HepG2 (cell line): ENCODE results near the gene PLD6. TPM values are rescaled to one million over a fixed set of nuclear protein-coding genes. Genes with fewer than 3 reads are reported as not detected.

Source experiments
- AGO1 ChIP-seq: fragments of 200-400 bp; formaldehyde crosslinking; IDR thresholded peaks from 2 replicates; pipeline ENCODE4 v1.6.1; 2017; ENCODE audit warnings: mild to moderate bottlenecking, low read depth, low read length, moderate library complexity; ENCODE audit not compliant: poor library complexity, severe bottlenecking
- AGO2 ChIP-seq: fragments of 200-400 bp; formaldehyde crosslinking; optimal IDR thresholded peaks from 2 replicates; pipeline ENCODE3; 2017; ENCODE audit warnings: mild to moderate bottlenecking, low read depth, low read length, moderate library complexity
- ASH2L ChIP-seq: fragments of 300-600, 200-600 bp; sonication (generic); IDR thresholded peaks from 2 replicates; pipeline ENCODE4 v1.7.0; 2017; ENCODE audit warnings: low read depth, mild to moderate bottlenecking, moderate library complexity, mixed read lengths, low read length; ENCODE audit not compliant: insufficient read length
- ATF2 ChIP-seq: sonication (generic); formaldehyde crosslinking; IDR thresholded peaks from 2 replicates; pipeline ENCODE4 v1.4.0; 2020; ENCODE audit warnings: missing genetic modification reagents
- ATF4 ChIP-seq, 2 experiments: fragments of 450-650 bp in 1 of 2; sonication (generic) in 1 of 2; formaldehyde crosslinking; IDR thresholded peaks; 2 replicates each; pipeline versions ENCODE4 v1.5.0 to v1.8.0; 2020 to 2022; ENCODE audit warnings: mild to moderate bottlenecking in 1 of 2, missing genetic modification reagents in 1 of 2
- CCDC6 ChIP-seq: sonication (generic); formaldehyde crosslinking; IDR thresholded peaks from 2 replicates; pipeline ENCODE4 v1.8.1; 2022; ENCODE audit warnings: mild to moderate bottlenecking, missing genetic modification reagents, moderate library complexity
- E2F1 ChIP-seq: sonication (generic); formaldehyde crosslinking; IDR thresholded peaks from 2 replicates; pipeline ENCODE4 v1.5.0; 2020; ENCODE audit warnings: missing genetic modification reagents
- FOXJ3 ChIP-seq: sonication (generic); formaldehyde crosslinking; IDR thresholded peaks from 2 replicates; pipeline ENCODE4 v1.4.0; 2020; ENCODE audit warnings: missing genetic modification reagents, mild to moderate bottlenecking, borderline replicate concordance
- GABPB1 ChIP-seq: IDR thresholded peaks from 2 replicates; pipeline ENCODE4 v1.6.1; 2016; ENCODE audit warnings: mild to moderate bottlenecking, missing genetic modification reagents, moderate library complexity, missing compliant biosample characterization
- HBP1 ChIP-seq: IDR thresholded peaks from 2 replicates; pipeline ENCODE4 v1.6.1; 2016; ENCODE audit warnings: low read depth, control low read depth
- POLR2A ChIP-seq, 2 experiments: IDR thresholded peaks; 2 replicates each; pipeline ENCODE4 v1.6.1; 2011; ENCODE audit warnings: low read depth in 2 of 2, low read length in 2 of 2, mild to moderate bottlenecking in 1 of 2, moderate library complexity in 1 of 2; ENCODE audit not compliant: insufficient read depth in 1 of 2
- REL ChIP-seq: sonication (generic); formaldehyde crosslinking; conservative IDR thresholded peaks from 2 replicates; pipeline ENCODE4 v1.8.0; 2022; ENCODE audit warnings: mild to moderate bottlenecking, missing genetic modification reagents, moderate library complexity
- THAP8 ChIP-seq: sonication (generic); formaldehyde crosslinking; IDR thresholded peaks from 2 replicates; pipeline ENCODE4 v1.5.1; 2020; ENCODE audit warnings: missing genetic modification reagents, mild to moderate bottlenecking, borderline replicate concordance
- WIZ ChIP-seq: sonication (generic); formaldehyde crosslinking; IDR thresholded peaks from 2 replicates; pipeline ENCODE4 v1.5.1; 2020; ENCODE audit warnings: mild to moderate bottlenecking, missing genetic modification reagents
- ZBTB7A ChIP-seq: sonication (generic); formaldehyde crosslinking; IDR thresholded peaks from 2 replicates; pipeline ENCODE4 v1.8.0; 2022; ENCODE audit warnings: mild to moderate bottlenecking, missing genetic modification reagents
- ZFP82 ChIP-seq: sonication (generic); formaldehyde crosslinking; IDR thresholded peaks from 2 replicates; pipeline ENCODE4 v1.5.1; 2020; ENCODE audit warnings: mild to moderate bottlenecking, missing genetic modification reagents, borderline replicate concordance
- ZFX ChIP-seq: sonication (generic); formaldehyde crosslinking; IDR thresholded peaks from 2 replicates; pipeline ENCODE4 v1.4.0; 2020; ENCODE audit warnings: mild to moderate bottlenecking, low read depth, missing genetic modification reagents, moderate library complexity
- ZFY ChIP-seq: sonication (generic); formaldehyde crosslinking; IDR thresholded peaks from 2 replicates; pipeline ENCODE4 v1.4.0; 2020; ENCODE audit warnings: missing genetic modification reagents
- ZMAT3 ChIP-seq: sonication (generic); formaldehyde crosslinking; conservative IDR thresholded peaks from 2 replicates; pipeline ENCODE4 v1.7.0; 2021; ENCODE audit warnings: missing genetic modification reagents
- ZNF552 ChIP-seq: sonication (generic); formaldehyde crosslinking; IDR thresholded peaks from 2 replicates; pipeline ENCODE4 v1.9.0; 2022; ENCODE audit warnings: missing genetic modification reagents, mild to moderate bottlenecking, borderline replicate concordance
- ZNF572 ChIP-seq: sonication (generic); formaldehyde crosslinking; IDR thresholded peaks from 2 replicates; pipeline ENCODE4 v1.5.1; 2020; ENCODE audit warnings: mild to moderate bottlenecking, missing genetic modification reagents
- ZNF670 ChIP-seq: sonication (generic); formaldehyde crosslinking; IDR thresholded peaks from 2 replicates; pipeline ENCODE4 v1.8.0; 2022; ENCODE audit warnings: mild to moderate bottlenecking, missing genetic modification reagents, borderline replicate concordance
- ZNF720 ChIP-seq: sonication (generic); formaldehyde crosslinking; IDR thresholded peaks from 2 replicates; pipeline ENCODE4 v1.4.0; 2020; ENCODE audit warnings: missing genetic modification reagents
- polyA plus RNA-seq, 8 experiments: library from polyadenylated mRNA; depleted of rRNA in 3 of 8; stranded (reverse) in 7 of 8; unstranded in 1 of 8; fragments of >200 nt; fragmentation: Illumina TruSeq in 4 of 8; extraction: Trizol in 4 of 8; gene quantifications; 2 replicates each; pipeline versions ENCODE4 v1.2.1 to v1.2.3, GENCODE V29; 2011 to 2016; ENCODE audit warnings: low read depth in 4 of 8, missing spikeins in 1 of 8, mixed read lengths in 1 of 8; ENCODE audit not compliant: insufficient read depth in 1 of 8
- total RNA-seq, 5 experiments: library from RNA; depleted of rRNA; stranded (reverse); fragments of >200 nt; fragmentation: Illumina TruSeq; extraction: Trizol; gene quantifications; 2 replicates each; pipeline ENCODE4 v1.2.3, GENCODE V29; 2016; ENCODE audit warnings: low read depth in 1 of 5

PLD6 gene
- total and polyA plus RNA-seq, 2 of the 13 experiments (the other 11 are each of a cell fraction or from before 2014, with no cell fraction given), result 5.2 to 11.4 TPM

- TF ChIP-seq HBP1 (CRISPR knock-in tag) (no peak), ZFP82 (peak; percentile 48; the same call in 1 of the 2 replicates), CCDC6 (CRISPR knock-in tag) (peak; percentile 22; the same call in 1 of the 2 replicates), ZFY (CRISPR knock-in tag) (peak; percentile 83; the same call in 1 of the 2 replicates), GABPB1 (0 out of 2 replicates have a peak, but pooled peaks have one; percentile 15), REL (CRISPR knock-in tag) (peak; percentile 17; the same call in 1 of the 2 replicates), AGO2 (peak; percentile 32), ZFX (peak; percentile 68), ZNF552 (peak; percentile 13; the same call in 1 of the 2 replicates), ATF4 (CRISPR knock-in tag; IDR thresholded peaks at IDR 0.05) (peak in 1 of 2 experiments; percentile 22; a peak in 1 of 4 replicates), ZNF572 (0 out of 2 replicates have a peak, but pooled peaks have one; percentile 46), AGO1 (no peak), ASH2L (peak; percentile 47), ZMAT3 (no peak), ZNF670 (CRISPR knock-in tag) (0 out of 2 replicates have a peak, but pooled peaks have one; percentile 68), E2F1 (CRISPR knock-in tag) (0 out of 2 replicates have a peak, but pooled peaks have one; percentile 18), ZNF720 (CRISPR knock-in tag) (0 out of 2 replicates have a peak, but pooled peaks have one; percentile 36), WIZ (CRISPR knock-in tag) (0 out of 2 replicates have a peak, but pooled peaks have one; percentile 57), THAP8 (0 out of 2 replicates have a peak, but pooled peaks have one; percentile 24), ZBTB7A (CRISPR knock-in tag) (peak; percentile 84), ATF2 (CRISPR knock-in tag) (peak; percentile 28; the same call in 1 of the 2 replicates), FOXJ3 (CRISPR knock-in tag) (no peak), POLR2A (IDR thresholded peaks at IDR 0.05; ENCODE audit: insufficient read depth in 1 of 2, low read depth in 2 of 2, low read length in 2 of 2) (peak in 1 of 2 experiments; percentile 55; a peak in 2 of 4 replicates)
Measured at GRCh38 chr17:17205368-17206123, 587 bp downstream of the PLD6 start (continued).
